Smooth muscle cell (in vitro differentiated cells): ENCODE measurements around the gene TMED1. TPM values are rescaled to one million over a fixed set of nuclear protein-coding genes. Genes with fewer than 3 reads are reported as not detected.

ENCODE experiments used
- DNase-seq: peaks from one replicate; lab custom pipeline; 2025; ENCODE audit not compliant: unreplicated experiment; lab: John Stamatoyannopoulos, UW
- H2AFZ ChIP-seq: fragments of 200-600 bp; sonication (generic); 2 replicates; pipeline ENCODE4 v1.6.0; 2016; ENCODE audit warnings: antibody characterized with exemption, low read depth, mild to moderate bottlenecking
- H3F3A ChIP-seq: fragments of 200-600 bp; sonication (generic); 2 replicates; pipeline ENCODE4 v1.6.0; 2017; ENCODE audit warnings: antibody characterized with exemption, low read depth
- H3K27ac ChIP-seq: fragments of 200-600 bp; sonication (generic); 2 replicates; pipeline ENCODE4 v1.5.1; 2016; ENCODE audit warnings: low read depth, mild to moderate bottlenecking
- H3K27me3 ChIP-seq: fragments of 200-600 bp; sonication (generic); 2 replicates; pipeline ENCODE4 v1.6.1; 2016; ENCODE audit warnings: low read depth, mild to moderate bottlenecking
- H3K36me3 ChIP-seq: fragments of 200-600 bp; sonication (generic); 2 replicates; pipeline ENCODE4 v1.5.1; 2016; ENCODE audit warnings: low read depth
- H3K4me1 ChIP-seq: fragments of 200-600 bp; sonication (generic); 2 replicates; pipeline ENCODE4 v1.5.1; 2016; ENCODE audit warnings: low read depth
- H3K4me2 ChIP-seq: fragments of 200-600 bp; sonication (generic); 2 replicates; pipeline ENCODE4 v1.6.0; 2016; ENCODE audit warnings: mild to moderate bottlenecking
- H3K4me3 ChIP-seq: fragments of 200-600 bp; sonication (generic); 2 replicates; pipeline ENCODE4 v1.5.1; 2016; ENCODE audit warnings: mild to moderate bottlenecking
- H3K79me2 ChIP-seq: fragments of 200-600 bp; sonication (generic); 2 replicates; pipeline ENCODE4 v1.6.0; 2016; ENCODE audit warnings: low read depth, mild to moderate bottlenecking
- H3K9ac ChIP-seq: fragments of 200-600 bp; sonication (generic); 2 replicates; pipeline ENCODE4 v1.6.0; 2016; ENCODE audit warnings: low read depth
- H3K9me3 ChIP-seq: fragments of 200-600 bp; sonication (generic); replicated peaks from 2 replicates; pipeline ENCODE4 v1.5.1; 2016; ENCODE audit warnings: low read depth
- H4K20me1 ChIP-seq: fragments of 200-600 bp; sonication (generic); 2 replicates; pipeline ENCODE4 v1.6.0; 2016; ENCODE audit warnings: low read depth
- CTCF ChIP-seq: fragments of 200-600 bp; sonication (generic); IDR thresholded peaks from 2 replicates; pipeline ENCODE4 v1.5.1; 2017; ENCODE audit warnings: borderline replicate concordance, mild to moderate bottlenecking, antibody characterized with exemption; ENCODE audit not compliant: insufficient read depth, poor library complexity, severe bottlenecking
- WGBS: methylation state at CpG from one replicate; pipeline ENCODE4 v1.1.7; 2016; ENCODE audit warnings: low lambda C conversion rate; 5-methylcytosine and 5-hydroxymethylcytosine counted together
- microRNA-seq: library from miRNA; unstranded; fragments of <30 nt; microRNA quantifications from one replicate; pipeline ENCODE4, GENCODE V29; 2016; ENCODE audit warnings: borderline number of aligned reads
- polyA plus RNA-seq: library from polyadenylated mRNA; unstranded; fragments of >200 nt; fragmentation: Nextera tagmentation; extraction: Ambion mirVana; gene quantifications from 2 replicates; pipeline ENCODE4 v1.2.1, GENCODE V29; 2016
- small RNA-seq: library from RNA; depleted of rRNA; stranded (forward); fragments of <200 nt; gene quantifications from one replicate; pipeline ENCODE3, GENCODE V24; 2014
- total RNA-seq: library from RNA; depleted of rRNA; stranded (reverse); fragments of >200 nt; gene quantifications from 2 replicates; pipeline ENCODE4 v1.2.3, GENCODE V29; 2014

Gene TMED1
- total and polyA plus RNA-seq, 2 experiments from 2014 or later: 30.7 to 107 TPM

GRCh38 chr19:10788146-10788545 is 47.9 kb downstream of the TMED1 start:
- no peak overlapping the region for H3K4me2 ChIP-seq
- no peaks in the 10 kb centered on the region for H3K9me3 ChIP-seq
- no peaks in the 10 kb centered on the region for H3F3A ChIP-seq
- no peak overlapping the region for H3K4me3 ChIP-seq
- no peaks in the 10 kb centered on the region for H3K27me3 ChIP-seq
- no peaks in the 10 kb centered on the region for H4K20me1 ChIP-seq
- TF ChIP-seq CTCF: no peak
- no peak for DNase-seq
- H3K27ac ChIP-seq: no peak overlapping the region
- no peak overlapping the region for H2AFZ ChIP-seq
- no peaks in the 10 kb centered on the region for H3K79me2 ChIP-seq
- H3K9ac ChIP-seq: no peak overlapping the region
- peaks cover 14% of the 10 kb centered on the region for H3K36me3 ChIP-seq
- no peaks in the 10 kb centered on the region for H3K4me1 ChIP-seq
- WGBS: 89% methylated on average over 8 of the region's 8 CpGs

- 97% methylated on average over 10 of the region's 10 CpGs for WGBS
- Histone ChIP-seq H3K27me3 (no peaks in the 10 kb centered on the region), H3K9ac (no peak overlapping the region), H3F3A (no peaks in the 10 kb centered on the region), H4K20me1 (no peaks in the 10 kb centered on the region), H2AFZ (no peak overlapping the region), H3K4me2 (no peak overlapping the region), H3K27ac (no peak overlapping the region), H3K9me3 (no peaks in the 10 kb centered on the region), H3K4me3 (no peak overlapping the region), H3K79me2 (no peaks in the 10 kb centered on the region), H3K36me3 (peaks cover 14% of the 10 kb centered on the region), H3K4me1 (no peaks in the 10 kb centered on the region)
- DNase-seq: no peak
- no peak for TF ChIP-seq CTCF
Measured at GRCh38 chr19:10784257-10784656, 51.8 kb downstream of the TMED1 start.

- H4K20me1 ChIP-seq: no peaks in the 10 kb centered on the region
- WGBS: 98% methylated on average over 13 of the region's 13 CpGs
- H3K4me3 ChIP-seq: no peak overlapping the region
- H3K79me2 ChIP-seq: no peaks in the 10 kb centered on the region
- peaks cover 9% of the 10 kb centered on the region for H3K36me3 ChIP-seq
- no peak overlapping the region for H3K4me2 ChIP-seq
- no peaks in the 10 kb centered on the region for H3K4me1 ChIP-seq
- no peak overlapping the region for H3K27ac ChIP-seq
- H3K9me3 ChIP-seq: no peaks in the 10 kb centered on the region
- no peaks in the 10 kb centered on the region for H3F3A ChIP-seq
- DNase-seq: no peak
- H2AFZ ChIP-seq: no peak overlapping the region
- TF ChIP-seq CTCF: no peak
- H3K9ac ChIP-seq: no peak overlapping the region
- H3K27me3 ChIP-seq: no peaks in the 10 kb centered on the region
Measured at GRCh38 chr19:10782795-10783194, 53.2 kb downstream of the TMED1 start.

Small RNA genes lying within 50 kb of the gene (microRNA-seq; reads per million reads assigned to microRNA genes)
- 4.7 reads per million for gene MIR199A1
- gene MIR6793: not detected

Small RNA genes lying within 50 kb of the gene (small RNA-seq; reads per million reads assigned to genes)
- gene MIR199A1: 0.68 reads per million, percentile 23 among the genes with 10 or more reads in this experiment
- 0.08 reads per million for gene MIR6793

Other genes starting within 250 kb of the TMED1 start
- gene AP1M2, start 248.9 kb downstream of the TMED1 start, total RNA-seq: 19.8 and 37.1 TPM in 2 replicates
- 8.8 and 30.2 TPM in 2 replicates for gene AP1M2, start 248.9 kb downstream of the TMED1 start, polyA plus RNA-seq
- gene SLC44A2, start 210.7 kb downstream of the TMED1 start, total RNA-seq: 59.7 and 79.5 TPM in 2 replicates
- gene SLC44A2, start 210.7 kb downstream of the TMED1 start, polyA plus RNA-seq: 123 and 156 TPM in 2 replicates
- gene ILF3, start 181.9 kb downstream of the TMED1 start, total RNA-seq: 78.0 and 125 TPM in 2 replicates
- gene ILF3, start 181.9 kb downstream of the TMED1 start, polyA plus RNA-seq: 108 and 118 TPM in 2 replicates
- 13.3 and 16.0 TPM in 2 replicates for gene QTRT1, start 134.8 kb downstream of the TMED1 start, total RNA-seq
- 42.3 and 49.4 TPM in 2 replicates for gene QTRT1, start 134.8 kb downstream of the TMED1 start, polyA plus RNA-seq
- gene DNM2, start 118.1 kb downstream of the TMED1 start, total RNA-seq: 46.4 and 65.1 TPM in 2 replicates
- 93.2 and 111 TPM in 2 replicates for gene DNM2, start 118.1 kb downstream of the TMED1 start, polyA plus RNA-seq
- 0.13 TPM in 1 of 2 replicates, not detected in the other for gene C19orf38, start 12.2 kb upstream of the TMED1 start, total RNA-seq
- gene C19orf38, start 12.2 kb upstream of the TMED1 start, polyA plus RNA-seq: 0.79 and 1.5 TPM in 2 replicates
- 22.7 and 25.4 TPM in 2 replicates for gene CARM1, start 35.3 kb upstream of the TMED1 start, total RNA-seq
- 39.3 and 48.1 TPM in 2 replicates for gene CARM1, start 35.3 kb upstream of the TMED1 start, polyA plus RNA-seq
- 89.3 and 106 TPM in 2 replicates for gene YIPF2, start 92.4 kb upstream of the TMED1 start, total RNA-seq
- gene YIPF2, start 92.4 kb upstream of the TMED1 start, polyA plus RNA-seq: 89.8 and 90.6 TPM in 2 replicates
- gene TIMM29, start 92.6 kb upstream of the TMED1 start, total RNA-seq: 14.7 and 16.8 TPM in 2 replicates
- gene TIMM29, start 92.6 kb upstream of the TMED1 start, polyA plus RNA-seq: 14.9 and 25.8 TPM in 2 replicates
- 39.0 and 59.6 TPM in 2 replicates for gene SMARCA4, start 124.8 kb upstream of the TMED1 start, total RNA-seq
- gene SMARCA4, start 124.8 kb upstream of the TMED1 start, polyA plus RNA-seq: 100 and 120 TPM in 2 replicates